Measurements from ENCODE around the gene RNF13.
A peak's percentile ranks its signal among the peaks of the same experiment; 100 is the strongest.
"Not testable (repeated sequence)": the region's sequence is repeated elsewhere in the genome, so short reads cannot be mapped to it uniquely, and the experiment has no call there.

RNF13 gene

GRCh38 chr3:149959443-149959842, 146.4 kb downstream of the RNF13 start:
- no peak for DNase-seq

GRCh38 chr3:149963485-149963884, 150.5 kb downstream of the RNF13 start:
- no peak for DNase-seq

- no peak for DNase-seq
Measured at GRCh38 chr3:149964291-149964690, 151.3 kb downstream of the RNF13 start.

GRCh38 chr3:149965278-149965677, 152.3 kb downstream of the RNF13 start:
- no peak for DNase-seq

GRCh38 chr3:149967086-149967685, 154.2 kb downstream of the RNF13 start:
- no peak for DNase-seq

GRCh38 chr3:149968216-149968615, 155.2 kb downstream of the RNF13 start:
- no peak for DNase-seq

- DNase-seq: peak; percentile 77
Measured at GRCh38 chr3:149969110-149969939, 156.3 kb downstream of the RNF13 start.

- DNase-seq: peak; percentile 90
Measured at GRCh38 chr3:149969940-149970715, 157.1 kb downstream of the RNF13 start.

GRCh38 chr3:149970716-149971402, 157.8 kb downstream of the RNF13 start, which contains the start of gene PFN2:
PFN2 (minus strand) TSS chr3:149970895; CDS start chr3:149970856, 39 bp downstream.
- peak; percentile 90 for DNase-seq

- DNase-seq: peak; percentile 87
Measured at GRCh38 chr3:149971403-149972075, 158.5 kb downstream of the RNF13 start.

- no peak for DNase-seq
Measured at GRCh38 chr3:149975919-149976318, 162.9 kb downstream of the RNF13 start.

GRCh38 chr3:149977386-149977785, 164.4 kb downstream of the RNF13 start:
- no peak for DNase-seq

- DNase-seq: not testable (repeated sequence)
Measured at GRCh38 chr3:149981979-149982378, 169.0 kb downstream of the RNF13 start.

- DNase-seq: not testable (repeated sequence)
Measured at GRCh38 chr3:149983053-149983452, 170.0 kb downstream of the RNF13 start.

- no peak for DNase-seq
Measured at GRCh38 chr3:149983628-149984027, 170.6 kb downstream of the RNF13 start.

- DNase-seq: no peak
Measured at GRCh38 chr3:149989307-149989706, 176.3 kb downstream of the RNF13 start.

- DNase-seq: no peak
Measured at GRCh38 chr3:149990423-149990948, 177.5 kb downstream of the RNF13 start.

GRCh38 chr3:149992416-149993058, 179.5 kb downstream of the RNF13 start:
- DNase-seq: no peak

GRCh38 chr3:149998946-149999345, 185.9 kb downstream of the RNF13 start:
- DNase-seq: no peak

GRCh38 chr3:149999421-149999820, 186.4 kb downstream of the RNF13 start:
- no peak for DNase-seq

GRCh38 chr3:150000641-150001040, 187.6 kb downstream of the RNF13 start:
- no peak for DNase-seq

All from left hindlimb (tissue), 1 donor.